Cardiac fibroblast (primary cell): ENCODE measurements around the gene DOCK7.
"Not testable (repeated sequence)": the region's sequence is repeated elsewhere in the genome, so short reads cannot be mapped to it uniquely, and the experiment has no call there.

ENCODE experiments used
- DNase-seq, 2 donors: peaks; one replicate each; pipeline versions ENCODE4 v3.0.0 to v3.0.0-alpha.2; 2010; ENCODE audit warnings: low read depth in 2 of 2
- H3K4me3 ChIP-seq, 2 donors: replicated peaks in 1 of 2; 1 replicate in 1 of 2; 2 replicates in 1 of 2; pipeline ENCODE4 v1.5.1; 2011; ENCODE audit warnings: low read depth in 2 of 2, low read length in 2 of 2, mild to moderate bottlenecking in 2 of 2, moderate library complexity in 1 of 2
- CTCF ChIP-seq: IDR thresholded peaks from one replicate; pipeline ENCODE4 v1.5.1; 2011; ENCODE audit warnings: low read depth, mild to moderate bottlenecking, low read length, inconsistent platforms

The DOCK7 gene

GRCh38 chr1:62573675-62574074 lies 114.5 kb downstream of the DOCK7 start:
- DNase-seq = no peak
- TF ChIP-seq CTCF = no peak
- H3K4me3 ChIP-seq = no peak overlapping the region

GRCh38 chr1:62572476-62572875 lies 115.7 kb downstream of the DOCK7 start:
- no peak overlapping the region for H3K4me3 ChIP-seq
- TF ChIP-seq CTCF = no peak
- DNase-seq = no peak

GRCh38 chr1:62571517-62571916 lies 116.7 kb downstream of the DOCK7 start:
- not testable (repeated sequence) for H3K4me3 ChIP-seq, DNase-seq

- DNase-seq = peak in 1 of 2 donors; percentile 3
- H3K4me3 ChIP-seq = not testable (repeated sequence)
Observed at GRCh38 chr1:62567926-62568325, 120.3 kb downstream of the DOCK7 start.

GRCh38 chr1:62567182-62567581 lies 121.0 kb downstream of the DOCK7 start:
- DNase-seq, H3K4me3 ChIP-seq: not testable (repeated sequence)

GRCh38 chr1:62561306-62561705 lies 126.9 kb downstream of the DOCK7 start:
- no peak for DNase-seq
- no peak overlapping the region for H3K4me3 ChIP-seq
- no peak for TF ChIP-seq CTCF

GRCh38 chr1:62544570-62544969 lies 143.6 kb downstream of the DOCK7 start:
- TF ChIP-seq CTCF = no peak
- no peak overlapping the region for H3K4me3 ChIP-seq
- no peak for DNase-seq

GRCh38 chr1:62541048-62541447 lies 147.1 kb downstream of the DOCK7 start:
- no peak for DNase-seq
- TF ChIP-seq CTCF = no peak
- no peak overlapping the region for H3K4me3 ChIP-seq

GRCh38 chr1:62539028-62539447 lies 149.1 kb downstream of the DOCK7 start:
- peak in 1 of 2 donors; percentile 10 for DNase-seq
- no peak overlapping the region for H3K4me3 ChIP-seq
- TF ChIP-seq CTCF = no peak
